HCT116 (cell line): ENCODE data around the gene KCNA2. TPM values are rescaled to one million over a fixed set of nuclear protein-coding genes. Genes with fewer than 3 reads are reported as not detected.

ENCODE experiments used
- ATAC-seq: fragments of 200-7000 bp; cut with Tn5 transposase; 2 replicates; pipeline ENCODE4 v1.9.1; 2020; ENCODE audit warnings: mild to moderate bottlenecking, moderate library complexity
- BruUV-seq: library from RNA; stranded (reverse); fragments of 400-500 nt; replicated peaks from 2 replicates; lab custom pipeline; 2021; lab: Mats Ljungman, UMichigan
- CTCF ChIA-PET: fragments of 300-600 bp; sonication (Branson Sonifier 250); formaldehyde crosslinking; loops from one replicate; lab custom pipeline; 2021; ENCODE audit warnings: antibody characterized with exemption; lab: Charles Lee
- POLR2A ChIA-PET: fragments of 300-600, 350-600 bp; sonication (Branson Sonifier 250); formaldehyde crosslinking; loops from one replicate; lab custom pipeline; 2021; ENCODE audit warnings: antibody characterized with exemption; lab: Charles Lee
- RAD21 ChIA-PET, 2 experiments: fragments of 300-600 bp; sonication (Branson Sonifier 250); formaldehyde crosslinking; loops; one replicate each; lab custom pipeline; 2023; ENCODE audit warnings: low total read pairs in 2 of 2; ENCODE audit not compliant: uncharacterized antibody in 2 of 2, unreplicated experiment in 2 of 2, low non-redundant PET in 1 of 2; lab: Charles Lee
- DNase-seq: peaks from one replicate; pipeline ENCODE4 v3.0.0-alpha.2; 2010; ENCODE audit warnings: low read depth, low spot score
- H2AFZ ChIP-seq: fragments of 200-600 bp; shearing (Covaris generic), sonication (generic); 2 replicates; pipeline ENCODE4 v1.6.1; 2017; ENCODE audit warnings: low read depth, mixed run types, mixed read lengths, antibody characterized with exemption, low read length; ENCODE audit not compliant: poor library complexity, severe bottlenecking
- H3K27ac ChIP-seq: 2 replicates; pipeline ENCODE4 v1.5.1; 2012; ENCODE audit warnings: low read depth, low read length
- H3K27me3 ChIP-seq: fragments of 200-600 bp; sonication (generic); 2 replicates; pipeline ENCODE4 v1.6.1; 2016; ENCODE audit warnings: mixed run types, low read length, mixed read lengths; ENCODE audit not compliant: insufficient read depth
- H3K36me3 ChIP-seq, 2 experiments: fragments of 200-500 bp in 1 of 2; fragments of 200-600 bp in 1 of 2; sonication (Bioruptor generic) in 1 of 2; sonication (generic) in 1 of 2; 2 replicates each; pipeline versions ENCODE4 v1.5.1 to v1.6.1; 2014 to 2016; ENCODE audit warnings: low read length in 2 of 2, inconsistent platforms in 1 of 2, mixed read lengths in 1 of 2, mixed run types in 1 of 2; ENCODE audit not compliant: insufficient read depth in 2 of 2, control insufficient read depth in 1 of 2
- H3K4me1 ChIP-seq, 2 experiments: fragments of 200-600 bp in 1 of 2; sonication (generic) in 1 of 2; 2 replicates each; pipeline versions ENCODE4 v1.5.1 to v1.6.1; 2012 to 2017; ENCODE audit warnings: low read length in 2 of 2, inconsistent platforms in 1 of 2, mild to moderate bottlenecking in 1 of 2, mixed read lengths in 1 of 2, mixed run types in 1 of 2, moderate library complexity in 1 of 2; ENCODE audit not compliant: insufficient read depth in 2 of 2, control insufficient read depth in 1 of 2
- H3K4me2 ChIP-seq: fragments of 200-600 bp; sonication (generic); 2 replicates; pipeline ENCODE4 v1.6.1; 2017; ENCODE audit warnings: mixed run types, low read length, mixed read lengths
- H3K4me3 ChIP-seq, 2 experiments: fragments of 200-600 bp in 1 of 2; sonication (generic) in 1 of 2; replicated peaks in 1 of 2; 2 replicates each; pipeline ENCODE4 v1.5.1; 2011 to 2016; ENCODE audit warnings: low read length in 2 of 2, control low read depth in 1 of 2, low read depth in 1 of 2, mild to moderate bottlenecking in 1 of 2, mixed read lengths in 1 of 2, mixed run types in 1 of 2
- H3K79me2 ChIP-seq: fragments of 200-600 bp; sonication (generic); 2 replicates; pipeline ENCODE4 v1.6.1; 2017; ENCODE audit warnings: mild to moderate bottlenecking, mixed run types, low read length, moderate library complexity, mixed read lengths; ENCODE audit not compliant: insufficient read depth
- H3K9ac ChIP-seq: fragments of 200-600 bp; sonication (generic); 2 replicates; pipeline ENCODE4 v1.6.1; 2016; ENCODE audit warnings: low read length, mixed read lengths
- H3K9me2 ChIP-seq: fragments of 200-600 bp; sonication (generic), shearing (Covaris generic); 2 replicates; pipeline ENCODE4 v1.6.1; 2017; ENCODE audit warnings: mixed run types, mild to moderate bottlenecking, moderate library complexity; ENCODE audit not compliant: insufficient read depth
- H3K9me3 ChIP-seq, 2 experiments: fragments of 200-500 bp in 1 of 2; fragments of 200-600 bp in 1 of 2; sonication (Bioruptor generic) in 1 of 2; sonication (generic) in 1 of 2; 2 replicates each; pipeline ENCODE4 v1.6.1; 2014 to 2017; ENCODE audit warnings: low read length in 2 of 2, mixed read lengths in 2 of 2, inconsistent platforms in 1 of 2, low read depth in 1 of 2, mild to moderate bottlenecking in 1 of 2, mixed run types in 1 of 2, moderate library complexity in 1 of 2; ENCODE audit not compliant: control insufficient read depth in 1 of 2, insufficient read depth in 1 of 2
- H4K20me1 ChIP-seq: fragments of 200-600 bp; sonication (generic), shearing (Covaris generic); 2 replicates; pipeline ENCODE4 v1.6.1; 2017; ENCODE audit warnings: mixed run types, mild to moderate bottlenecking, moderate library complexity; ENCODE audit not compliant: insufficient read depth
- CBX3 ChIP-seq: IDR thresholded peaks from 2 replicates; pipeline ENCODE4 v1.6.1; 2012; ENCODE audit warnings: low read depth
- CEBPB ChIP-seq: IDR thresholded peaks from 2 replicates; pipeline ENCODE4 v1.6.1; 2012; ENCODE audit warnings: low read depth
- CTCF ChIP-seq, 3 experiments: fragments of 200-600 bp in 1 of 3; sonication (generic) in 1 of 3; IDR thresholded peaks in 2 of 3; conservative IDR thresholded peaks in 1 of 3; 2 replicates each; pipeline ENCODE4 v1.5.1; 2012 to 2017; ENCODE audit warnings: low read depth in 2 of 3, low read length in 2 of 3, antibody characterized with exemption in 1 of 3, borderline replicate concordance in 1 of 3, control low read depth in 1 of 3, mild to moderate bottlenecking in 1 of 3, mixed read lengths in 1 of 3, mixed run types in 1 of 3, moderate library complexity in 1 of 3; ENCODE audit not compliant: insufficient read depth in 1 of 3
- EGR1 ChIP-seq: IDR thresholded peaks from 2 replicates; pipeline ENCODE4 v1.6.1; 2012; ENCODE audit warnings: low read depth
- ELF1 ChIP-seq: IDR thresholded peaks from 2 replicates; pipeline ENCODE4 v1.6.1; 2012; ENCODE audit warnings: low read depth, borderline replicate concordance
- FOSL1 ChIP-seq: IDR thresholded peaks from 2 replicates; pipeline ENCODE4 v1.6.1; 2012; ENCODE audit warnings: low read depth
- JUND ChIP-seq: IDR thresholded peaks from 2 replicates; pipeline ENCODE4 v1.6.1; 2012
- POLR2A ChIP-seq: IDR thresholded peaks from 2 replicates; pipeline ENCODE4 v1.7.0; 2011; ENCODE audit warnings: borderline replicate concordance; ENCODE audit not compliant: insufficient read depth, insufficient read length; ENCODE audit errors: extremely low read depth
- REST ChIP-seq: IDR thresholded peaks from 2 replicates; pipeline ENCODE4 v1.6.1; 2012; ENCODE audit warnings: low read depth
- SIN3A ChIP-seq: IDR thresholded peaks from 2 replicates; pipeline ENCODE4 v1.6.1; 2012; ENCODE audit warnings: low read depth
- SRF ChIP-seq: IDR thresholded peaks from 2 replicates; pipeline ENCODE4 v1.6.1; 2012; ENCODE audit warnings: low read depth
- TCF7L2 ChIP-seq: IDR thresholded peaks from 2 replicates; pipeline ENCODE4 v1.7.0; 2011; ENCODE audit warnings: borderline replicate concordance, inconsistent platforms; ENCODE audit not compliant: insufficient read depth, insufficient read length; ENCODE audit errors: extremely low read depth
- YY1 ChIP-seq: IDR thresholded peaks from 2 replicates; pipeline ENCODE4 v1.6.1; 2011; ENCODE audit warnings: low read length, low read depth, moderate library complexity, mild to moderate bottlenecking; ENCODE audit not compliant: insufficient replicate concordance; ENCODE audit errors: extremely low read depth
- ZBTB33 ChIP-seq: IDR thresholded peaks from 2 replicates; pipeline ENCODE4 v1.6.1; 2011; ENCODE audit warnings: mild to moderate bottlenecking, low read length, moderate library complexity; ENCODE audit not compliant: insufficient replicate concordance; ENCODE audit errors: extremely low read depth
- ZFX ChIP-seq: fragments of 450-650 bp; IDR thresholded peaks from 2 replicates; pipeline ENCODE4 v1.6.1; 2017
- ZNF274 ChIP-seq: fragments of 200-500 bp; sonication (Bioruptor generic); IDR thresholded peaks from 2 replicates; pipeline ENCODE4 v1.6.1; 2014; ENCODE audit warnings: mild to moderate bottlenecking, low read depth, low read length, inconsistent platforms
- intact Hi-C: fragments of 100-400 bp; cut with micrococcal nuclease; formaldehyde crosslinking; loops from 2 replicates; pipeline ENCODE4 v1.10.0; 2022
- total RNA-seq: library from RNA; stranded (reverse); gene quantifications from one replicate; pipeline ENCODE4 v1.2.1, GENCODE V29; 2021; ENCODE audit not compliant: unreplicated experiment
- TF ChIP-seq, protein P1 (sequence below): IDR thresholded peaks from 2 replicates; pipeline ENCODE4 v1.6.1; 2012

KCNA2 gene
- total RNA-seq, 1 experiment from 2014 or later = not detected

GRCh38 chr1:110638058-110638457 is 31.9 kb upstream of the KCNA2 start (continued):
- no peak for TF ChIP-seq ZBTB33

- Histone ChIP-seq H3K4me3 (no peak overlapping the region), H3K4me2 (no peak overlapping the region), H3K36me3 (no peaks in the 10 kb centered on the region), H3K79me2 (no peaks in the 10 kb centered on the region), H3K9me3 (no peaks in the 10 kb centered on the region), H3K27ac (no peak overlapping the region), H3K27me3 (peaks cover 58% of the 10 kb centered on the region), H2AFZ (no peak overlapping the region), H4K20me1 (no peaks in the 10 kb centered on the region), H3K9me2 (no peaks in the 10 kb centered on the region), H3K9ac (no peak overlapping the region), H3K4me1 (no peaks in the 10 kb centered on the region)
- ATAC-seq (no peak), DNase-seq (no peak)
- POLR2A ChIA-PET = no interaction called here
- RAD21 ChIA-PET = no interaction called here
- no TSS peak for BruUV-seq
- CTCF ChIA-PET = no interaction called here
- intact Hi-C loops = no loop called here
- TF ChIP-seq CTCF (IDR thresholded peaks at IDR 0.05 in 2 of 3, conservative IDR thresholded peaks at IDR 0.05 in 1 of 3; ENCODE audit: borderline replicate concordance in 1 of 3, insufficient read depth in 1 of 3, low read depth in 2 of 3, low read length in 2 of 3) = no peak
- TF ChIP-seq SRF = no peak
- TF ChIP-seq ZFX = no peak
- TF ChIP-seq ELF1 = no peak
- TF ChIP-seq, protein P1, sequence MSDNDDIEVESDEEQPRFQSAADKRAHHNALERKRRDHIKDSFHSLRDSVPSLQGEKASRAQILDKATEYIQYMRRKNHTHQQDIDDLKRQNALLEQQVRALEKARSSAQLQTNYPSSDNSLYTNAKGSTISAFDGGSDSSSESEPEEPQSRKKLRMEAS = no peak
- no peak for TF ChIP-seq REST
- no peak for TF ChIP-seq YY1
- TF ChIP-seq JUND = no peak
- TF ChIP-seq EGR1 = no peak
- TF ChIP-seq CBX3 = no peak
- no peak for TF ChIP-seq ZNF274
- no peak for TF ChIP-seq TCF7L2
- TF ChIP-seq CEBPB = no peak
- no peak for TF ChIP-seq POLR2A
- TF ChIP-seq SIN3A = no peak
- no peak for TF ChIP-seq ZBTB33
- no peak for TF ChIP-seq FOSL1
These were observed 31.3 kb upstream of the KCNA2 start for GRCh38 chr1:110637475-110637874.
